Coronary artery (tissue), 2 donors: ENCODE measurements around the gene IREB2.

Source experiments
- DNase-seq: peaks from one replicate; pipeline ENCODE4 v3.0.0-alpha.2; 2017; ENCODE audit warnings: low spot score
- H3K27ac ChIP-seq, 2 donors: fragments of 200-600 bp; sonication (generic); one replicate each; pipeline ENCODE4 v1.5.1; 2016 to 2019
- H3K4me3 ChIP-seq: fragments of 200-600 bp; sonication (generic); 2 replicates; pipeline ENCODE4 v1.5.1; 2016; ENCODE audit warnings: mild to moderate bottlenecking, moderate library complexity
- CTCF ChIP-seq: fragments of 200-600 bp; sonication (generic); IDR thresholded peaks from one replicate; pipeline ENCODE4 v1.5.1; 2019; ENCODE audit warnings: antibody characterized with exemption

The IREB2 gene

GRCh38 chr15:78391781-78392180, 46.2 kb upstream of the IREB2 start:
- no peak for DNase-seq
- H3K4me3 ChIP-seq, result no peak overlapping the region
- no peak overlapping the region for H3K27ac ChIP-seq
- no peak for TF ChIP-seq CTCF

GRCh38 chr15:78392430-78392829, 45.6 kb upstream of the IREB2 start:
- no peak for TF ChIP-seq CTCF
- Histone ChIP-seq H3K4me3 (no peak overlapping the region), H3K27ac (no peak overlapping the region)
- no peak for DNase-seq

GRCh38 chr15:78393137-78393536, 44.9 kb upstream of the IREB2 start:
- no peak for TF ChIP-seq CTCF

GRCh38 chr15:78394026-78394425, 44.0 kb upstream of the IREB2 start:
- no peak for DNase-seq
- no peak overlapping the region for H3K27ac ChIP-seq
- H3K4me3 ChIP-seq, result no peak overlapping the region
- no peak for TF ChIP-seq CTCF

More at GRCh38 chr15:78393137-78393536, 44.9 kb upstream of the IREB2 start:
- H3K27ac ChIP-seq, result no peak overlapping the region
- DNase-seq, result no peak
- H3K4me3 ChIP-seq, result no peak overlapping the region

DNA sequence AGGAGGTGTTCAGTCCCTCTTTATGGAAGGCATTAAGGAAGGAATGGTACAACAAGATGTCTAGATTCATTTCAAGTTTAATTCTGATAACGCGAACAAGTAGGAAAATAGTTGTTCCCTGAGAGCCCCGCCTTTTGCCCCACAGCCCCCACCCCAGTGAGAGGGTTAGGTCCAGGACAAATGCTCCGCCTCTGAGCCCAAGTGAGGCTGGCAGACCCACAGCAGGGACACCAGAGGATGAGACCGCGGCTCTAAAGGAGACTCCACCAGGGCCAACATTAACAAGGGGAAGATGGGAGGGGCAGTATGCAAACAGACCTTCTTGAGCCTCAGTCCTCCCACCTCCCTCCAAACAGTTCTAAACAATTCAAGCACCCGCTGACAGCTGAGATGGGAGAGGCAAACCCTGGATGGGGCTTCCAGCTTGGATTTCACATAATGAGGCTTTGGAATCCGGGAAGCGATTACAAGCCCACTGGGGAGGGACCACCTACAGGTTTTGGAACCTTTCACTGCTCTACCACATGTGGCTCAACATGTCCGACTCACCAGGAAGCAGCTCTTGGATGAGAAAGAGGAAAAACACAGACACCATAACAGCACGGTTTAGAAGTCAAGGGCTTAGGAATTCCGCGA, 42.9 kb upstream of the IREB2 start:
- DNase-seq, result no peak
- no peak for TF ChIP-seq CTCF
- no peak overlapping the region for H3K4me3 ChIP-seq
- no peak overlapping the region for H3K27ac ChIP-seq

DNA sequence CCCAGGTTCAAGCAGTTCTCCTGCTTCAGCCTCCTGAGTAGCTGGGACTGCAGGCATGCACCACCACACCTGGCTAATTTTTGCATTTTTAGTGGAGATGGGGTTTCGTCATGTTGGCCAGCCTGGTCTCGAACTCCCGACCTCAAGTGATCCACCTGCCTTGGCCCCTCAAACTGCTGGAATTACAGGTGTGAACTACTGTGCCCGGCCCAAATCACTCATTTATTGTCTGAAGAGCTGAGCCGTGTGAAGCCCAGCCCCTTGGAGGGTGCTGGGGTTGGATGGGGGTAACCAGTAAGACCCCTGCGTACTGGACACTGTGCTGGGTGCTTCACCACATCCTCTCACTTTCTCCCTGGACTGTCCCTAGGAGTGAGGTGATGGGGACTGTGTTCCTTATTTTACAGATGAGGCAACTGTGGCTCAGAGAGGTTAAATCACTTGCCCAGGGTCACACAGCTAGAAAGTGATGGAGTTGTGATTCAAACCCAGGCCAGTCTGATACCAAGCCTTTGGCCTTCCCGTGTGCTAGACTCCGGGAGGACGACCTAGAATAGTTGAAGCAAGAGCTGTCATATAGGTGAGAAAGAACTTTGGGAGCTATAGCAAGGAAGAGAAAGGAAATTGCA, 41.7 kb upstream of the IREB2 start:
- DNase-seq, result no peak
- TF ChIP-seq CTCF, result no peak
- Histone ChIP-seq H3K4me3 (no peak overlapping the region), H3K27ac (no peak overlapping the region)

- no peak overlapping the region for H3K27ac ChIP-seq
- DNase-seq, result no peak
- H3K4me3 ChIP-seq, result no peak overlapping the region
- TF ChIP-seq CTCF, result no peak
Observed at GRCh38 chr15:78396976-78397375, 41.0 kb upstream of the IREB2 start.
